ENCODE results near the gene PQBP1.
"Not testable (repeated sequence)": the region's sequence is repeated elsewhere in the genome, so short reads cannot be mapped to it uniquely, and the experiment has no call there.

DNA sequence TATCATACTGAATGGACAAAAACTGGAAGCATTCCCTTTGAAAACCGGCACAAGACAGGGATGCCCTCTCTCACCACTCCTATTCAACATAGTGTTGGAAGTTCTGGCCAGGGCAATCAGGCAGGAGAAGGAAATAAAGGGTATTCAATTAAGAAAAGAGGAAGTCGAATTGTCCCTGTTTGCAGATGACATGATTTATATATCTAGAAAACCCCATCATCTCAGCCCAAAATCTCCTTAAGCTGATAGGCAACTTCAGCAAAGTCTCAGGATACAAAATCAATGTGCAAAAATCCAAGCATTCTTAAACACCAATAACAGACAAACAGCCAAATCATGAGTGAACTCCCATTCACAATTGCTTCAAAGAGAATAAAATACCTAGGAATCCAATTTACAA lies 25.7 kb upstream of the PQBP1 start:
- TF ChIP-seq, protein P1, sequence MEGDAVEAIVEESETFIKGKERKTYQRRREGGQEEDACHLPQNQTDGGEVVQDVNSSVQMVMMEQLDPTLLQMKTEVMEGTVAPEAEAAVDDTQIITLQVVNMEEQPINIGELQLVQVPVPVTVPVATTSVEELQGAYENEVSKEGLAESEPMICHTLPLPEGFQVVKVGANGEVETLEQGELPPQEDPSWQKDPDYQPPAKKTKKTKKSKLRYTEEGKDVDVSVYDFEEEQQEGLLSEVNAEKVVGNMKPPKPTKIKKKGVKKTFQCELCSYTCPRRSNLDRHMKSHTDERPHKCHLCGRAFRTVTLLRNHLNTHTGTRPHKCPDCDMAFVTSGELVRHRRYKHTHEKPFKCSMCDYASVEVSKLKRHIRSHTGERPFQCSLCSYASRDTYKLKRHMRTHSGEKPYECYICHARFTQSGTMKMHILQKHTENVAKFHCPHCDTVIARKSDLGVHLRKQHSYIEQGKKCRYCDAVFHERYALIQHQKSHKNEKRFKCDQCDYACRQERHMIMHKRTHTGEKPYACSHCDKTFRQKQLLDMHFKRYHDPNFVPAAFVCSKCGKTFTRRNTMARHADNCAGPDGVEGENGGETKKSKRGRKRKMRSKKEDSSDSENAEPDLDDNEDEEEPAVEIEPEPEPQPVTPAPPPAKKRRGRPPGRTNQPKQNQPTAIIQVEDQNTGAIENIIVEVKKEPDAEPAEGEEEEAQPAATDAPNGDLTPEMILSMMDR (IDR thresholded peaks at IDR 0.05): not testable (repeated sequence)
- not testable (repeated sequence) for TF ChIP-seq POLR2A (IDR thresholded peaks at IDR 0.05)
